Activated naive CD4-positive, alpha-beta T cell (primary cell): Measurements from ENCODE around the gene ACAA1.

Experiments
- DNase-seq, 4 experiments: peaks; one replicate each; lab custom pipeline; 2025; lab: John Stamatoyannopoulos, UW

ACAA1 gene

GRCh38 chr3:38118421-38119247 is 18.3 kb downstream of the ACAA1 start:
- DNase-seq: no peak

- DNase-seq: peak; percentile 19 to 64 (median 39)
These were observed 19.0 kb downstream of the ACAA1 start for GRCh38 chr3:38117748-38118420.

GRCh38 chr3:38117163-38117716 is 19.7 kb downstream of the ACAA1 start:
- DNase-seq: no peak

DNA sequence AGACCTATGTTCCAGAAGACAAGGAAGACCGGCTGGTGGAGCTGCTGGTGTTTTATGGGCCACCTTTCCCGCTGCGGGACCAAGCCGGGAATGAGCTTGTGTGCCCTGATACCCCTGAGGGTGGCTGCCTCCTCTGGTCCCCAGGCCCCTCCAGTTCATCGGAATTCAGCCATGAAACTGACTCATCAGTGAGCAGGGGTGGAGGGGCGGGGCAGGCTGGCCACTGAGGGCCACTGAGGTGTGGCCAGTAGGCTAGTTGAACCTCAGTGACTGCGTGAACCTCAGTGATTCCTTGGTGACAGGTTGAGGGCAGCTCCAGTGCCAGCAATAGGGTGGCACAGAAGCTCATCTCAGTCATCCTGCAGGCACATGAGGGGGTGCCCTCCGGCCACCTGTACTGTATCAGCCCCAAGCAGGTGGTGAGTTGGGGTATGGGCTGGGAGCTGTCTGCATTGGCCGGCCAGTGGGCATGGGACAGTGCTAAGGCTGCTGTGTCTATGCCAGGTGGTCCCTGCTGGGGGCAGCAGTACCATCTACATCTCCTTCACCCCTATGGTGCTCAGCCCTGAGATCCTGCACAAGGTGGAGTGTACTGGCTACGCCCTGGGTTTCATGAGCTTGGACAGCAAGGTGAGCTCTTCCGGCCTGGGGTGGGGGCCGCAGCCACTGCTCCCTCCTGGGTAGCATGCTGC is 20.3 kb downstream of the ACAA1 start:
- no peak for DNase-seq

GRCh38 chr3:38115645-38116427 is 21.1 kb downstream of the ACAA1 start:
- no peak for DNase-seq

DNA sequence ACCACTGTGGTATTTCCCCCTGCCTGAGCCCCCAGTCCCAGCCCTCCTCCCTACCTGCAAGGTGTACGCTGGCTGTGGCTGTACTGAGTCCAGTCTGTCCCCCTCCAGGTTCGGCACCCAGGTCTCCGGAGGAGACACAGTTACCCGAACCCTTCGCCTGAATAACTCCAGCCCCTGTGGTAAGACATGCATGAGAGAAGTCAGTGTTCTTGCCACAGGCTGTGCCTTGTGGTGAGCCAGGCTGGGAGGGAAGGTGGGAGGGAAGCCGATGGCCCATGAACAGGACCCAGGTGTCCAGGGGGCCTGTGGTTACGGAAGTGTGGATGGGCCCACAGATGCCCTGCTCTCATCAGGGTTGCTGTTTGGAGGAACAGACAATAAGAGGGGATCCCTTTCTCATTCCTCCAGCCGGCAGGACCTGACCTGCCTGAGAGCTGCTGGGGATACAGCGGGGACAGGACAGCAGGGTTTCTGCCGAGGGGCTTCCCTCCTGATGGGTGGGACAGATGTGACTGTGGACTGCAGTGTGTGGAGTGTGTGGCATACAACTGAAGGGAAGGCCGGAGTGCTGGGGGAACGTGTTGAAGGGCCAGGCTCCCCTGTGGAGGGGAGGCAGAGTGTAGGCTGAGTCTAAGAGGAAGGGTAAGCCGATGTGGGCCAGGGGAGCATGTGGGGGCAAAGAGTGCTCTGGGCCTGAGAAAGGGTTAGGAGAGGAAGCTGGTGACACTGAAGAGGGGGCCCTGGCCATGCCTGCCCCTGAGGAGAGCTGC is 21.9 kb downstream of the ACAA1 start:
- DNase-seq: no peak

- no peak for DNase-seq
These were observed 22.7 kb downstream of the ACAA1 start for GRCh38 chr3:38114052-38114874.

DNA sequence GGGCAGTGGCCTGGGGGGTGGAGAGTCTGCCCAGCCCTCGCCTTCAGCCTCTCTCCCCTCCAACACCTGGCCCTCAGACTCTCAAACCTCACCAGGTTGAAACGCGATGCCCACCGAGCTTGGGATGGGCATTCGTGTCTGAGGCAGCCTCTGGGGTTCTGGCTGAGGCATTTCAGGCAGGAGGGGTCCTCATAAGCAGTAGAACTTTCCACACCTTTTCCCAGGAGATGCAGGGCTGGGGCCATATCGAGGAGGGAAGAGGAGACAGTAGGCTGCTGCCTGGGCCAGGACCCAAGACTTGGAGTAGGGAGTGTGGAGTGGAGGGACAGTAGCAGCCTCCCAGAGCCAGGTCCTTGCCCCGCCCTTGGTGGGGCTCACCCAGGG is 24.6 kb downstream of the ACAA1 start:
- DNase-seq: no peak

DNA sequence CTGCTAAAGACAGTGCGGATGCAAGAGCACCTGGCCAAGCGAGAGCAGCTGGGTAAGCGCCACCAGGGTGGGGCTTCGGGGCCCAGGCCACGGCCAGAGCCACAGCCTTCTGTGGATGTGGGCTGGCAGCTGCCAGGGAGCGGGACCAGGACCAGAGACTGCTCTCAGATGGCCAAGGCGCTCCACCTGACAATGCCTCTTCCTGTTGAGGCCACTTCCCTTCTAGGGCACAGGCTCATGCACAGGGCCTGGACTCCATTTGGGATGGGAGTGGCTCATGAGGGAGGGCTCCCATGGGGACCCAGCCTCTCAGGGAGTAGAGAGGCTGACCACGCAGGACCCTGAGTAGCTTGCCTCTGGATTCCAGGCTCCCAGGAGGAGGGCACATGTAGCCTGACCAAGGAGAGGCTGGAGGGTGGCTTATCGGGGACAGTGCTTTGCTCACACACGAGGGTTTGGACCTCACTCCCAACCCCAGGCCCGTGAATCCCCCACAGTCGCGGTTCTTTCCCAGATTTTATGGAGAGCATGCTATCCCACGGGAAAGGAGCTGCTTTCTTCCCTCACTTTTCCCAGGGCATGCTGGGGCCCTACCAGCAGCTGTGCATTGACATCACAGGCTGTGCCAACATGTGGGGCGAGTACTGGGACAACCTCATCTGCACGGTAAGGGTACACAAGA is 25.1 kb downstream of the ACAA1 start:
- no peak for DNase-seq

DNA sequence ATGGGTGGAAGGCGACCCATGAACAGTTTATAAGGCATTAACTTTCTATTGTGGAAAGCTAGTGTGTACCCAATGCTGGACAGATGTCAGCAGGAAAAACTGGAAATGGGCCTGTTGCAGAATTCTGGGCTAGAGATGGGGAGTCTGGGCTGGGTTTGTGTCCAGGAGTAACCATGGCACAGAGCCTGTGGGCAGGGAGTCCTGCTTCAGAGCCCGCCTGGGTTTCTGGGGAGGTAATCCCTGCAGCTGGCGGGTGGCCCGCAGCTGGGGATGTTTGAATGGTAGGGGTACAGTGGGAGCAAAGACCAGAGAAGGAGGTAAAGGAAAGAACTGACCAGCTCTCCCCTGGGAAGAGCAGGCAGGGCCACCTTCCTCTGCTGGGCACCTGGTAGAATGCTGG is 25.7 kb downstream of the ACAA1 start:
- no peak for DNase-seq

DNA sequence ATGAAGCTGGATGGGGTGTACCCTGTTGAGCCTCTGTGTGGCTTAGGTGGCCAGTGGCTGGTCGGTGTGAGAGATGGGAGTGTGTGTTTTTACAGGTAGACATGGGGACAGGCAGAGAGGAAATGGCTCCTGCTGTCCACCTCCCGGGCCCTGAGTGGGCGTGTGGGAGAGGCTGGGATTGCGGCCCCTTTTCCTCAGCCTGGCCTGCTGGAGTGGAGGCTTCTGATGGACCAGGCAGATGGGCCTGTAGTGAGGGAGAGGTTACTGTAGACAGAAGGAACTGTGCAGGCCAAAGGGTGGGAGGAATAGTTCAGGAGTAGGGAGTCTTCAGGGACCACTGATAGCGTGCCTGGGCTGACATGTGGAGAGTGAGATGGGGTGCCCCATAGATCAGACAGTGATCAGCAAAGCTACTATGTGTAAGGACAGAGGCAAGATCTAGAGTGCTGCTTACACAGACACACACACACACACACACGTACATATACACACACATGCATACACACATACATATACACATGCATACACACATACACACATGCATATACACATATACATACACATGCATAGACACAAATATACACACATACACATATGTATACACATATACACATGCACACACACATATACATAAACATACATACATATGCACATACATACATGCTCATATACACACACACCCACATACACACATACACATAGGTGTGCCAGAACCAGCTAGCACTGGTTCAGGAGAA is 26.4 kb downstream of the ACAA1 start:
- DNase-seq: no peak

GRCh38 chr3:38109580-38110313 is 27.2 kb downstream of the ACAA1 start:
- DNase-seq: no peak

- DNase-seq: no peak
These were observed 28.0 kb downstream of the ACAA1 start for GRCh38 chr3:38108649-38109579.

GRCh38 chr3:38107911-38108648 is 28.8 kb downstream of the ACAA1 start:
- no peak for DNase-seq

DNA sequence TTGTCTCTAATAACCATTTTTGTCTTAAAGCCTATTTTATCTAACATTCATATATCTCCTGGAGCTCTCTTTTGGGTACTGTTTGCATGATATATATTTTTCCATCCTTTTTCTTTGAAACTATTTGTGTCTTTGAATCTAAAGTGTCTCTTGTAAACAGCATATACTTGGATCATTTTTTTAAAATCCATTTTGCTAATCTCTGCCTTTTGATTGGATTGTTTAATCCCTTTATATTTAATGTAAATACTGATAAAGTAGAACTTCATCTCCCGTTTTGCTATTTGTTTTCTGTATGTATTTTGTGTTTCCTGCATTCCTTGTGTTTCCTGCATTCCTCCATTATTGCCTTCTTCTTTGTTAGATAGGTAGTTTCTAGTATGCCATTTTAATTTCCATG is 31.4 kb downstream of the ACAA1 start:
- DNase-seq: no peak

- DNase-seq: no peak
These were observed 34.5 kb downstream of the ACAA1 start for GRCh38 chr3:38102444-38102814.
